CD4-positive, alpha-beta T cell treated with Interleukin-17A for 1 hour (primary cell): ENCODE measurements around the gene TXNRD1.
"Not testable (repeated sequence)": the region's sequence is repeated elsewhere in the genome, so short reads cannot be mapped to it uniquely, and the experiment has no call there.

Source experiments
- DNase-seq: peaks from one replicate; pipeline ENCODE4 v3.0.0-alpha.2; 2020

Gene TXNRD1

GRCh38 chr12:104306376-104306775 is 90.8 kb downstream of the TXNRD1 start:
- no peak for DNase-seq

GRCh38 chr12:104306943-104307654 is 91.5 kb downstream of the TXNRD1 start:
- DNase-seq, result no peak

- DNase-seq, result no peak
Measured at GRCh38 chr12:104307655-104308000, 92.0 kb downstream of the TXNRD1 start.

GRCh38 chr12:104309446-104309993 is 93.9 kb downstream of the TXNRD1 start:
- DNase-seq, result no peak

- DNase-seq, result no peak
Measured at GRCh38 chr12:104310751-104311633, 95.4 kb downstream of the TXNRD1 start.

GRCh38 chr12:104312202-104312601 is 96.6 kb downstream of the TXNRD1 start:
- no peak for DNase-seq

- no peak for DNase-seq
Measured at GRCh38 chr12:104312654-104313053, 97.1 kb downstream of the TXNRD1 start.

- no peak for DNase-seq
Measured at GRCh38 chr12:104313568-104314241, 98.1 kb downstream of the TXNRD1 start.

GRCh38 chr12:104314242-104314614 is 98.6 kb downstream of the TXNRD1 start:
- no peak for DNase-seq

GRCh38 chr12:104315326-104316224 is 100.0 kb downstream of the TXNRD1 start:
- no peak for DNase-seq

- no peak for DNase-seq
Measured at GRCh38 chr12:104316936-104317335, 101.4 kb downstream of the TXNRD1 start.

- DNase-seq, result no peak
Measured at GRCh38 chr12:104317538-104318210, 102.1 kb downstream of the TXNRD1 start.

- no peak for DNase-seq
Measured at GRCh38 chr12:104319028-104319427, 103.4 kb downstream of the TXNRD1 start.

- no peak for DNase-seq
Measured at GRCh38 chr12:104319918-104320626, 104.5 kb downstream of the TXNRD1 start.

- DNase-seq, result no peak
Measured at GRCh38 chr12:104320627-104321024, 105.0 kb downstream of the TXNRD1 start.

GRCh38 chr12:104321949-104322348 is 106.4 kb downstream of the TXNRD1 start:
- DNase-seq, result no peak

- not testable (repeated sequence) for DNase-seq
Measured at GRCh38 chr12:104322533-104322932, 107.0 kb downstream of the TXNRD1 start.

- no peak for DNase-seq
Measured at GRCh38 chr12:104323899-104324298, 108.3 kb downstream of the TXNRD1 start.

- DNase-seq, result not testable (repeated sequence)
Measured at GRCh38 chr12:104328278-104328677, 112.7 kb downstream of the TXNRD1 start.

GRCh38 chr12:104328790-104329189 is 113.2 kb downstream of the TXNRD1 start:
- DNase-seq, result no peak
